ENCODE results near the gene CAB39L. TPM values are rescaled to one million over a fixed set of nuclear protein-coding genes. Genes with fewer than 3 reads are reported as not detected.

Gene CAB39L
- total RNA-seq, 4 donors from 2014 or later = 4.7 to 14.4 (median 8.7) TPM

DNA sequence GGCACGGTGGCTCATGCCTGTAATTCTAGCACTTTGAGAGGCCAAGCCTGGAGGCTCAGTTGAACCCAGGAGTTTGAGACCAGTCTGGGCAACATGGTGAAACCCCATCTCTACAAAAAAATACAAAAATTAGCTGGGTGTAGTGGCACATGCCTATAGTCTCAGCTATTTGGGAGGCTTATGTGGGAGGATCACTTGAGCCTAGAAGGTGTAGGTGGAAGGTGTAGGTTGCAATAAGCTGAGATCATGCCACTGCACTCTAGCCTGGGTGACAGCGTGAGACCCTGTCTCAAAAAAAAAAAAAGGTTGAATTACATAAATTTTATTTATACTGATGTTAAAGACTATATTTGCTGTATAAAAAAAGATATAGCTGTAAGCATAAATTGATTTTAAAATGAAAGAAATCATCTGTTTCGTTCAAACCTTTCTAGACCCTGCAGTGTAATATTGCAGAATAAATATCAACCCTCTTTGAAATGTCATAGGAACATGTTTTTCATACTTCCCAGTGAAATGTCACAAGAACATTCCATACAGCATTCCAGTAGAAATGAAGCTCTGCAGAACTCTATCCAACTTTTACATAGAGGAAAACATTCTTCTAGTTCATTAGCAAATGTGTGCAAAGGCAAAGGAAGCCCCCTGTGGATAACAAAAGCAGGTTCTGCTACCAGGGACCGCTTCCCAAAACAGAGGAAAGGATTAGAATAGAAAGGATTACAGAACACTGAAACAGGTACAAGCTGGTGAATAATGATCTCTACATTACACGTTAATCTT is 76.0 kb downstream of the CAB39L start:
- intact Hi-C loops (cut with DNase I; ENCODE audit: low total_unique reads) = no loop called here

DNA sequence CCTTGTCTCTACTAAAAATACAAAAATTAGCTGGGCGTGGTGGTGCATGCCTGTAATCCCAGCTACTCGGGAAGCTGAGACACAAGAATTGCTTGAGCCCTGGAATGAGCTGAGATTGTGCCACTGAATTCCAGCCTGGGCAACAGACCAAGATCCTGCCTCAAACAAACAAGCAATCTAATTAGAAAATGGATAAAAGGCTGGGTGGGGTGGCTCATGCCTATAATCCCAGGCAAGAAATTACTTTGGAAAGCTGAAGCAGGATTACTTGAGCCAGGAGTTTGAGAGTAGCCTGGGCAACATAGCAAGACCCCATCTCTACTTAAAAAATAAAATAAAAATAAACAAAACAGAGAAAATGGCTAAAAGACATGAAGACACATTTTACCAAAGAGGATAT is 77.0 kb downstream of the CAB39L start:
- intact Hi-C loops (cut with DNase I; ENCODE audit: low total_unique reads) = no loop called here
- Histone ChIP-seq H3K36me3 (no peaks in the 10 kb centered on the region), H3K4me1 (peaks cover 0 to 2% of the 10 kb centered on the region in 2 donors), H3K9me3 (no peaks in the 10 kb centered on the region), H3K4me3 (no peak overlapping the region), H3K27me3 (no peaks in the 10 kb centered on the region), H3K27ac (no peak overlapping the region)
- peak in 1 of 2 donors; percentile 25 for DNase-seq
- in situ Hi-C loops (cut with MboI; ENCODE audit: low sequenced_read_pairs in 4 of 4) = no loop called here
- ATAC-seq = no peak
- no peak for TF ChIP-seq POLR2A (IDR thresholded peaks at IDR 0.05)
- TF ChIP-seq, protein P1, sequence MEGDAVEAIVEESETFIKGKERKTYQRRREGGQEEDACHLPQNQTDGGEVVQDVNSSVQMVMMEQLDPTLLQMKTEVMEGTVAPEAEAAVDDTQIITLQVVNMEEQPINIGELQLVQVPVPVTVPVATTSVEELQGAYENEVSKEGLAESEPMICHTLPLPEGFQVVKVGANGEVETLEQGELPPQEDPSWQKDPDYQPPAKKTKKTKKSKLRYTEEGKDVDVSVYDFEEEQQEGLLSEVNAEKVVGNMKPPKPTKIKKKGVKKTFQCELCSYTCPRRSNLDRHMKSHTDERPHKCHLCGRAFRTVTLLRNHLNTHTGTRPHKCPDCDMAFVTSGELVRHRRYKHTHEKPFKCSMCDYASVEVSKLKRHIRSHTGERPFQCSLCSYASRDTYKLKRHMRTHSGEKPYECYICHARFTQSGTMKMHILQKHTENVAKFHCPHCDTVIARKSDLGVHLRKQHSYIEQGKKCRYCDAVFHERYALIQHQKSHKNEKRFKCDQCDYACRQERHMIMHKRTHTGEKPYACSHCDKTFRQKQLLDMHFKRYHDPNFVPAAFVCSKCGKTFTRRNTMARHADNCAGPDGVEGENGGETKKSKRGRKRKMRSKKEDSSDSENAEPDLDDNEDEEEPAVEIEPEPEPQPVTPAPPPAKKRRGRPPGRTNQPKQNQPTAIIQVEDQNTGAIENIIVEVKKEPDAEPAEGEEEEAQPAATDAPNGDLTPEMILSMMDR (IDR thresholded peaks at IDR 0.05 in 4 of 5, conservative IDR thresholded peaks at IDR 0.05 in 1 of 5) = no peak

More for the DNA sequence above, 76.0 kb downstream of the CAB39L start:
- H3K27me3 ChIP-seq = no peaks in the 10 kb centered on the region
- no peak overlapping the region for H3K4me3 ChIP-seq
- ATAC-seq = no peak
- H3K4me1 ChIP-seq = peaks cover 0 to 2% of the 10 kb centered on the region in 2 donors
- H3K27ac ChIP-seq = no peak overlapping the region
- no peak for DNase-seq
- no peaks in the 10 kb centered on the region for H3K9me3 ChIP-seq
- no peak for TF ChIP-seq POLR2A (IDR thresholded peaks at IDR 0.05)
- TF ChIP-seq, protein P1 (IDR thresholded peaks at IDR 0.05 in 4 of 5, conservative IDR thresholded peaks at IDR 0.05 in 1 of 5) = no peak
- in situ Hi-C loops (cut with MboI; ENCODE audit: low sequenced_read_pairs in 4 of 4) = no loop called here
- no peaks in the 10 kb centered on the region for H3K36me3 ChIP-seq

DNA sequence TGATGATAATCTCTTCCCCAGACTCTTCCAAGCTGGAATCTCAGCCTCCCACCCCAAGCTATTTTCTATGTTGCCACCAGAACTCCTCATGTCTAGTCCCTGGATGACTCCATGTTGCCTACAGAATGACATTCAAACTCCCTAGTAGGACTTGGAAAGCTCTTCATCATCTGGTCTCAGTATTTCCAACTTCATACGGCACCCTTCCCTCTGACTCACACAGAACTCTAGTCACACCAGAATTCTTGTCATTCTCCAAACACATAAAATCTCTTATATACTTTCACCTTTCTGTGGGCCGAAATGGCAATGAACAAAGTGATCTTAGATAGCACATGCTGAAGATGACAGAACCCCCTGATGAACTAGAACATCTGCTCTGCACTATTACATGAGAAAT is 86.2 kb downstream of the CAB39L start:
- H3K4me3 ChIP-seq = no peak overlapping the region

DNA sequence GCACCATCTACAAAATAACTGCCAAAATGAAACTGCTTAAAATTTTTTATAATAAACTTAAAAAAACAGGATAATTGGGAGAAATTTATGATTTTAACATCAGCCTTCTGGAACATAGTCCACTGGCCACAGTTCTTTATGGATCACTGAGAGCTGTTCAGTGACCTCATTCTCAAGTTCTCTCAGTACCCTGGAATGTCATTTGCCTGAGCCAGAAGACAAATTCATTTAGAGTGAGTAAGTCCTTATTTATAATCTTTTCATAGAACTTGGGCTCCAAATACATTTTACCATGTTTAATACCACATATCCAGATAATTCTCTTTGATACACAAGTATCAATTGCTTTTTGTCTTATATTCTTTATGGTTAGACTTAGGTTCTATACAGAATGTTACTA is 87.6 kb downstream of the CAB39L start:
- in situ Hi-C loops (cut with MboI; ENCODE audit: low sequenced_read_pairs in 4 of 4) (no loop called here), intact Hi-C loops (cut with DNase I; ENCODE audit: low total_unique reads) (loop anchor here (5.0 kb wide), 1 partner anchor 44 kb away; no protein-coding TSS in a partner anchor)
- Histone ChIP-seq H3K9me3 (no peaks in the 10 kb centered on the region), H3K27me3 (no peaks in the 10 kb centered on the region), H3K4me3 (no peak overlapping the region), H3K4me1 (peaks cover 0 to 11% of the 10 kb centered on the region in 2 donors), H3K36me3 (no peaks in the 10 kb centered on the region), H3K27ac (peak overlapping the region; percentile 57 to 59 (median 58))
- DNase-seq (no peak), ATAC-seq (peak; percentile 92 to 97)
- TF ChIP-seq, protein P1 (IDR thresholded peaks at IDR 0.05 in 4 of 5, conservative IDR thresholded peaks at IDR 0.05 in 1 of 5) = no peak
- no peak for TF ChIP-seq POLR2A (IDR thresholded peaks at IDR 0.05)

More for the DNA sequence above, 86.2 kb downstream of the CAB39L start:
- TF ChIP-seq, protein P1 (IDR thresholded peaks at IDR 0.05 in 4 of 5, conservative IDR thresholded peaks at IDR 0.05 in 1 of 5) = no peak
- TF ChIP-seq POLR2A (IDR thresholded peaks at IDR 0.05) = no peak
- Histone ChIP-seq H3K4me1 (peaks cover 0 to 11% of the 10 kb centered on the region in 2 donors), H3K36me3 (no peaks in the 10 kb centered on the region), H3K9me3 (no peaks in the 10 kb centered on the region), H3K27ac (peak overlapping the region in 3 of 4 donors; percentile 18 to 57 (median 57)), H3K27me3 (no peaks in the 10 kb centered on the region)
- ATAC-seq = no peak
- intact Hi-C loops (cut with DNase I; ENCODE audit: low total_unique reads) (loop anchor here (5.0 kb wide), 1 partner anchor 45 kb away; no protein-coding TSS in a partner anchor), in situ Hi-C loops (cut with MboI; ENCODE audit: low sequenced_read_pairs in 4 of 4) (no loop called here)
- no peak for DNase-seq
